MM.1S (cell line): ENCODE results near the gene GATAD2A.

Source experiments
- DNase-seq: peaks from one replicate; pipeline ENCODE4 v3.0.0-alpha.2; 2015
- H2AFZ ChIP-seq: fragments of 300-600 bp; sonication (generic); 2 replicates; pipeline ENCODE4 v1.6.0; 2016; ENCODE audit warnings: antibody characterized with exemption, low read length
- H3F3A ChIP-seq: fragments of 300-600 bp; sonication (generic); 2 replicates; pipeline ENCODE4 v1.6.1; 2016; ENCODE audit warnings: mild to moderate bottlenecking, antibody characterized with exemption, low read length, moderate library complexity, mixed read lengths; ENCODE audit not compliant: insufficient read depth
- H3K27ac ChIP-seq: fragments of 300-600 bp; sonication (generic); 2 replicates; pipeline ENCODE4 v1.5.1; 2016; ENCODE audit warnings: mild to moderate bottlenecking, low read length
- H3K27me3 ChIP-seq: fragments of 300-600 bp; sonication (generic); replicated peaks from 2 replicates; pipeline ENCODE4 v1.6.0; 2016; ENCODE audit warnings: low read length; ENCODE audit not compliant: insufficient read depth
- H3K36me3 ChIP-seq: fragments of 300-600 bp; sonication (generic); replicated peaks from 2 replicates; pipeline ENCODE4 v1.6.1; 2016; ENCODE audit warnings: mild to moderate bottlenecking, low read length, mixed read lengths; ENCODE audit not compliant: insufficient read depth
- H3K4me1 ChIP-seq: fragments of 300-600 bp; sonication (generic); 2 replicates; pipeline ENCODE4 v1.6.1; 2016; ENCODE audit warnings: low read length, mixed read lengths
- H3K4me2 ChIP-seq: fragments of 300-600 bp; sonication (generic); 2 replicates; pipeline ENCODE4 v1.6.0; 2016; ENCODE audit warnings: low read depth, low read length
- H3K4me3 ChIP-seq: fragments of 300-600 bp; sonication (generic); 2 replicates; pipeline ENCODE4 v1.5.1; 2016; ENCODE audit warnings: low read length, mixed read lengths
- H3K79me2 ChIP-seq: fragments of 300-600 bp; sonication (generic); 2 replicates; pipeline ENCODE4 v1.6.1; 2016; ENCODE audit warnings: mixed run types, low read length, mixed read lengths
- H3K9ac ChIP-seq: fragments of 300-600 bp; sonication (generic); 2 replicates; pipeline ENCODE4 v1.6.1; 2016; ENCODE audit warnings: low read length, mixed read lengths
- H3K9me2 ChIP-seq: fragments of 300-600 bp; sonication (generic); replicated peaks from 2 replicates; pipeline ENCODE4 v1.6.1; 2016; ENCODE audit warnings: mild to moderate bottlenecking, low read length, mixed read lengths; ENCODE audit not compliant: insufficient read depth
- H3K9me3 ChIP-seq: fragments of 300-600 bp; sonication (generic); replicated peaks from 2 replicates; pipeline ENCODE4 v1.6.1; 2016; ENCODE audit warnings: mild to moderate bottlenecking, low read length, mixed read lengths; ENCODE audit not compliant: insufficient read depth
- H4K20me1 ChIP-seq: fragments of 300-600 bp; sonication (generic); 2 replicates; pipeline ENCODE4 v1.6.1; 2016; ENCODE audit warnings: mild to moderate bottlenecking, low read length, moderate library complexity, mixed read lengths; ENCODE audit not compliant: insufficient read depth
- EZH2 ChIP-seq: fragments of 300-600 bp; sonication (generic); optimal IDR thresholded peaks from 2 replicates; pipeline ENCODE3; 2017; ENCODE audit warnings: low read depth, mild to moderate bottlenecking, antibody characterized with exemption, low read length, mixed read lengths
- EZH2phosphoT487 ChIP-seq: fragments of 300-600 bp; sonication (generic); IDR thresholded peaks from 2 replicates; pipeline ENCODE4 v1.6.1; 2018; ENCODE audit warnings: antibody characterized with exemption, low read length
- TF ChIP-seq, protein P1 (sequence below): fragments of 300-600 bp; sonication (generic); IDR thresholded peaks from 2 replicates; pipeline ENCODE4 v1.5.1; 2016; ENCODE audit warnings: antibody characterized with exemption, low read length, mixed read lengths

The GATAD2A gene

DNA sequence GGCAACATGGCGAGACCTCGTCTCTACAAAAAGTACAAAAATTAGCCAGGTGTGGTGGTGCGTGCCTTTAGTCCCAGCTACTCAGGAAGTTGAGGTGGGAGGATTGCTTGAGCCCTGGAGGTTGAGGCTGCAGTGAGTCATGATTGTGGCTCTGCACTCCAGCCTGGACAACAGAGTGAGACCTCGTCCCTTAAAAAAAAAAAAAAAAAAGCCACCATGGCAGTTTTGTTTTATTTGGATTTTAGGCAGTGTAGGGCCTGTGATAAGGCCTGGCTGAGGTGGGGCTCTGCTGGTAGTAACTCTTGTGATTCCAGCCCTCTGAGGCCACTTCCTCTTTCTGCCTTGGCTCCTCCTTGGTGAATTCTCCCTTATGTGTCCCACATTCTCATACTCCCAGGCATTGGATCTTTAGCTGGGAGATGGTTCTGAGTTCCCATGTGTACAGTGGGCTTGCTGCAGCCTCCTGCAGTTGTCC is 39.2 kb downstream of the GATAD2A start:
- no peaks in the 10 kb centered on the region for H3K36me3 ChIP-seq
- H3F3A ChIP-seq: no peaks in the 10 kb centered on the region
- no peak overlapping the region for H3K27ac ChIP-seq
- no peak overlapping the region for H3K4me3 ChIP-seq
- DNase-seq: no peak
- no peaks in the 10 kb centered on the region for H3K4me1 ChIP-seq
- H3K79me2 ChIP-seq: peaks cover 93% of the 10 kb centered on the region
- H3K27me3 ChIP-seq: no peaks in the 10 kb centered on the region
- H3K9me2 ChIP-seq: no peaks in the 10 kb centered on the region
- TF ChIP-seq EZH2: no peak
- TF ChIP-seq, protein P1, sequence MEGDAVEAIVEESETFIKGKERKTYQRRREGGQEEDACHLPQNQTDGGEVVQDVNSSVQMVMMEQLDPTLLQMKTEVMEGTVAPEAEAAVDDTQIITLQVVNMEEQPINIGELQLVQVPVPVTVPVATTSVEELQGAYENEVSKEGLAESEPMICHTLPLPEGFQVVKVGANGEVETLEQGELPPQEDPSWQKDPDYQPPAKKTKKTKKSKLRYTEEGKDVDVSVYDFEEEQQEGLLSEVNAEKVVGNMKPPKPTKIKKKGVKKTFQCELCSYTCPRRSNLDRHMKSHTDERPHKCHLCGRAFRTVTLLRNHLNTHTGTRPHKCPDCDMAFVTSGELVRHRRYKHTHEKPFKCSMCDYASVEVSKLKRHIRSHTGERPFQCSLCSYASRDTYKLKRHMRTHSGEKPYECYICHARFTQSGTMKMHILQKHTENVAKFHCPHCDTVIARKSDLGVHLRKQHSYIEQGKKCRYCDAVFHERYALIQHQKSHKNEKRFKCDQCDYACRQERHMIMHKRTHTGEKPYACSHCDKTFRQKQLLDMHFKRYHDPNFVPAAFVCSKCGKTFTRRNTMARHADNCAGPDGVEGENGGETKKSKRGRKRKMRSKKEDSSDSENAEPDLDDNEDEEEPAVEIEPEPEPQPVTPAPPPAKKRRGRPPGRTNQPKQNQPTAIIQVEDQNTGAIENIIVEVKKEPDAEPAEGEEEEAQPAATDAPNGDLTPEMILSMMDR: no peak
- no peak for TF ChIP-seq EZH2phosphoT487
- H3K9ac ChIP-seq: no peak overlapping the region
- H2AFZ ChIP-seq: no peak overlapping the region
- H3K9me3 ChIP-seq: no peaks in the 10 kb centered on the region
- H3K4me2 ChIP-seq: no peak overlapping the region
- peaks cover 37% of the 10 kb centered on the region for H4K20me1 ChIP-seq

DNA sequence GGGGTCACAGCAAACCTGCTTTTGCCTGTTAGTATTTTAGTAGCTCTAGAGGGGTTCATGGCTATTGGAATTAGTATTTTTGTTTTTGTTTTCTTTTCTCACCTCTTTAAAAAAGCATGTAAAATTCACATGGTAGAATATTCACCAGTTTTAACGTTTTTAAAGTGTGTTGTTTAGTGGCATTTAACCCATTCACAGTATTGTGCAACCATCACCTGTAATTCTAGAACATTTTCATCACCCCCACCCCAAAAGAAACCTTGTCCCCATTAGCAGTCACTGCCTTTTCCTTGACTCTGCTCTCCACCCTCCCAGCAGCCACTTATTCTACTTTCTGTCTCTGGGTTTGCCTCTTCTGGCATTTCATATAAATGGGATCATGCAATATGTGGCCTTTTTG is 39.8 kb downstream of the GATAD2A start:
- H3K36me3 ChIP-seq: no peaks in the 10 kb centered on the region
- H3K4me1 ChIP-seq: no peaks in the 10 kb centered on the region
- TF ChIP-seq EZH2phosphoT487: no peak
- no peak for TF ChIP-seq EZH2
- TF ChIP-seq, protein P1: no peak
- H3K4me3 ChIP-seq: no peak overlapping the region
- H3K79me2 ChIP-seq: peaks cover 96% of the 10 kb centered on the region
- no peak overlapping the region for H3K9ac ChIP-seq
- H3K9me2 ChIP-seq: no peaks in the 10 kb centered on the region
- H3K9me3 ChIP-seq: no peaks in the 10 kb centered on the region
- no peaks in the 10 kb centered on the region for H3K27me3 ChIP-seq
- no peak for DNase-seq
- no peak overlapping the region for H2AFZ ChIP-seq
- H3K27ac ChIP-seq: no peak overlapping the region
- H3F3A ChIP-seq: no peaks in the 10 kb centered on the region
- no peak overlapping the region for H3K4me2 ChIP-seq
- H4K20me1 ChIP-seq: peaks cover 42% of the 10 kb centered on the region

DNA sequence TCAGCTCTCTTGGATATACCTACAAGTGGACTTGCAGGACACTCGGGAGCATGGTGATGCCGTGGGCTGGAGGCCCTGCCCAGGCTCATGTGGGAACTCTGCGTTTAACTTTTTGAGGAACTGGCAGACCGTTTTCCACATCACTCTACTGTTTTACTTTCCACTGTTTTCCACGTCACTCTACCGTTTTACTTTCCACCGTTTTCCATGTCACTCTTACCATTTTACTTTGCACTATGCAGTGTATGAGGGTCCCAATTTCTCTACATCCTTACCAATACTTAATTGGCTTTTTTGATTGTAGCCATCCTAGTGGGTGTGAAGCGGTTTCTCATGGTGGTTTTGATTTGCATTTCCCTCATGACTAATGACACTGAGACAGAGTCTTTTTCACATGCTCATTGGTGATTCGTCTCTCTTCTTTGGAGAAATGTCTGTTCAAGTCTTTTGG is 40.5 kb downstream of the GATAD2A start:
- no peak overlapping the region for H3K4me3 ChIP-seq
- H3K9me2 ChIP-seq: no peaks in the 10 kb centered on the region
- DNase-seq: no peak
- H3K79me2 ChIP-seq: peaks cover 96% of the 10 kb centered on the region
- no peak overlapping the region for H3K9ac ChIP-seq
- H2AFZ ChIP-seq: no peak overlapping the region
- H3K36me3 ChIP-seq: no peaks in the 10 kb centered on the region
- no peak overlapping the region for H3K27ac ChIP-seq
- H3K4me1 ChIP-seq: no peaks in the 10 kb centered on the region
- TF ChIP-seq EZH2: no peak
- TF ChIP-seq EZH2phosphoT487: no peak
- TF ChIP-seq, protein P1: no peak
- no peaks in the 10 kb centered on the region for H3K27me3 ChIP-seq
- no peaks in the 10 kb centered on the region for H3F3A ChIP-seq
- H4K20me1 ChIP-seq: peaks cover 43% of the 10 kb centered on the region
- no peaks in the 10 kb centered on the region for H3K9me3 ChIP-seq
- no peak overlapping the region for H3K4me2 ChIP-seq
